ENCODE measurements around the gene C17orf50.

Gene C17orf50

GRCh38 chr17:35760587-35760986, at the start of gene C17orf50:
Gene C17orf50, plus strand, starts transcription at chr17:35760887. Its CDS starts 55 bp downstream, at chr17:35760942.
- no peak for DNase-seq

- no peak for DNase-seq
These were observed 49.7 kb upstream of the C17orf50 start for GRCh38 chr17:35710950-35711349.

- DNase-seq: peak; percentile 56
These were observed 47.5 kb upstream of the C17orf50 start for GRCh38 chr17:35713069-35713728.

GRCh38 chr17:35714988-35715387, 45.7 kb upstream of the C17orf50 start:
- DNase-seq: no peak

- DNase-seq: no peak
These were observed 45.3 kb upstream of the C17orf50 start for GRCh38 chr17:35715416-35715815.

- no peak for DNase-seq
These were observed 44.5 kb upstream of the C17orf50 start for GRCh38 chr17:35716173-35716572.

GRCh38 chr17:35716897-35717465, 43.7 kb upstream of the C17orf50 start:
- no peak for DNase-seq

GRCh38 chr17:35717475-35717874, 43.2 kb upstream of the C17orf50 start:
- no peak for DNase-seq

- no peak for DNase-seq
These were observed 37.0 kb upstream of the C17orf50 start for GRCh38 chr17:35723735-35724134.

- DNase-seq: no peak
These were observed 35.6 kb upstream of the C17orf50 start for GRCh38 chr17:35725058-35725457.

- DNase-seq: no peak
These were observed 34.9 kb upstream of the C17orf50 start for GRCh38 chr17:35725802-35726126.

GRCh38 chr17:35726127-35726952, 34.3 kb upstream of the C17orf50 start:
- peak; percentile 17 for DNase-seq

- DNase-seq: no peak
These were observed 33.7 kb upstream of the C17orf50 start for GRCh38 chr17:35726953-35727460.

GRCh38 chr17:35727635-35728034, 33.1 kb upstream of the C17orf50 start:
- no peak for DNase-seq

- DNase-seq: no peak
These were observed 32.1 kb upstream of the C17orf50 start for GRCh38 chr17:35728551-35728950.

GRCh38 chr17:35729405-35729833, 31.3 kb upstream of the C17orf50 start:
- DNase-seq: no peak

GRCh38 chr17:35730400-35731005, 30.2 kb upstream of the C17orf50 start:
- DNase-seq: peak; percentile 25

- DNase-seq: peak; percentile 60
These were observed 29.3 kb upstream of the C17orf50 start, which contains the start of gene RASL10B for GRCh38 chr17:35731239-35731916. Gene RASL10B, plus strand, starts transcription at chr17:35731639. Its CDS starts 3,546 bp downstream, at chr17:35735185.

GRCh38 chr17:35731917-35732805, 28.5 kb upstream of the C17orf50 start:
- DNase-seq: peak; percentile 15

- no peak for DNase-seq
These were observed 27.9 kb upstream of the C17orf50 start for GRCh38 chr17:35732806-35733136.

- DNase-seq: no peak
These were observed 27.3 kb upstream of the C17orf50 start for GRCh38 chr17:35733366-35733765.

GRCh38 chr17:35734396-35734795, 26.3 kb upstream of the C17orf50 start:
- no peak for DNase-seq

Measured in CD4-positive, alpha-beta T cell treated with Interleukin-17A for 4 hours (primary cell).